HepG2 (cell line): ENCODE results near the gene C20orf144. TPM values are rescaled to one million over a fixed set of nuclear protein-coding genes. Genes with fewer than 3 reads are reported as not detected.

Experiments
- GPN1 ChIP-seq: sonication (generic); formaldehyde crosslinking; IDR thresholded peaks from 2 replicates; pipeline ENCODE4 v1.5.1; 2020; ENCODE audit warnings: missing genetic modification reagents, borderline replicate concordance
- HDAC1 ChIP-seq: sonication (generic); formaldehyde crosslinking; IDR thresholded peaks from 2 replicates; pipeline ENCODE4 v1.5.1; 2020; ENCODE audit warnings: mild to moderate bottlenecking, missing genetic modification reagents
- KAT2B ChIP-seq: fragments of 150-350 bp; IDR thresholded peaks from 2 replicates; pipeline ENCODE4 v1.6.1; 2014; ENCODE audit warnings: low read depth, low read length, borderline replicate concordance
- KAT8 ChIP-seq: IDR thresholded peaks from 2 replicates; pipeline ENCODE4 v1.6.1; 2016; ENCODE audit warnings: missing genetic modification reagents, missing compliant biosample characterization
- KDM6A ChIP-seq: IDR thresholded peaks from 2 replicates; pipeline ENCODE4 v1.6.1; 2016; ENCODE audit warnings: low read depth
- NFE2L1 ChIP-seq: sonication (generic); formaldehyde crosslinking; IDR thresholded peaks from 2 replicates; pipeline ENCODE4 v1.4.0; 2020; ENCODE audit warnings: missing genetic modification reagents, mild to moderate bottlenecking, borderline replicate concordance
- SMYD3 ChIP-seq: sonication (generic); formaldehyde crosslinking; IDR thresholded peaks from 2 replicates; pipeline ENCODE4 v1.8.1; 2023; ENCODE audit warnings: mild to moderate bottlenecking, missing genetic modification reagents
- ZNF317 ChIP-seq: sonication (generic); formaldehyde crosslinking; IDR thresholded peaks from 2 replicates; pipeline ENCODE4 v1.5.0; 2020; ENCODE audit warnings: mild to moderate bottlenecking, missing genetic modification reagents
- ZNF329 ChIP-seq: sonication (generic); formaldehyde crosslinking; IDR thresholded peaks from 2 replicates; pipeline ENCODE4 v1.9.0; 2021; ENCODE audit warnings: low read depth, mild to moderate bottlenecking, missing genetic modification reagents
- ZNF382 ChIP-seq: sonication (generic); formaldehyde crosslinking; IDR thresholded peaks from 2 replicates; pipeline ENCODE4 v1.5.0; 2020; ENCODE audit warnings: missing genetic modification reagents, mild to moderate bottlenecking, borderline replicate concordance
- ZNF567 ChIP-seq: sonication (generic); formaldehyde crosslinking; IDR thresholded peaks from 2 replicates; pipeline ENCODE4 v1.8.1; 2023; ENCODE audit warnings: mild to moderate bottlenecking, missing genetic modification reagents, borderline replicate concordance
- ZNF841 ChIP-seq: sonication (generic); formaldehyde crosslinking; IDR thresholded peaks from 2 replicates; pipeline ENCODE4 v1.8.1; 2023; ENCODE audit warnings: missing genetic modification reagents, borderline replicate concordance
- ZNF891 ChIP-seq: sonication (generic); formaldehyde crosslinking; IDR thresholded peaks from 2 replicates; pipeline ENCODE4 v1.5.0; 2020; ENCODE audit warnings: mild to moderate bottlenecking, missing genetic modification reagents
- polyA plus RNA-seq, 8 experiments: library from polyadenylated mRNA; depleted of rRNA in 3 of 8; stranded (reverse) in 7 of 8; unstranded in 1 of 8; fragments of >200 nt; fragmentation: Illumina TruSeq in 4 of 8; extraction: Trizol in 4 of 8; gene quantifications; 2 replicates each; pipeline versions ENCODE4 v1.2.1 to v1.2.3, GENCODE V29; 2011 to 2016; ENCODE audit warnings: low read depth in 4 of 8, missing spikeins in 1 of 8, mixed read lengths in 1 of 8; ENCODE audit not compliant: insufficient read depth in 1 of 8
- total RNA-seq, 5 experiments: library from RNA; depleted of rRNA; stranded (reverse); fragments of >200 nt; fragmentation: Illumina TruSeq; extraction: Trizol; gene quantifications; 2 replicates each; pipeline ENCODE4 v1.2.3, GENCODE V29; 2016; ENCODE audit warnings: low read depth in 1 of 5
- TF ChIP-seq, protein P1 (sequence below): sonication (generic); formaldehyde crosslinking; IDR thresholded peaks from 2 replicates; pipeline ENCODE4 v1.5.0; 2020; ENCODE audit warnings: missing genetic modification reagents, mild to moderate bottlenecking, borderline replicate concordance
- TF ChIP-seq, protein P2 (sequence below): sonication (generic); formaldehyde crosslinking; IDR thresholded peaks from 2 replicates; pipeline ENCODE4 v1.5.0; 2020; ENCODE audit warnings: mild to moderate bottlenecking, missing genetic modification reagents
- TF ChIP-seq, protein P3 (sequence below): sonication (generic); formaldehyde crosslinking; IDR thresholded peaks from 2 replicates; pipeline ENCODE4 v1.5.1; 2020; ENCODE audit warnings: mild to moderate bottlenecking, missing genetic modification reagents, borderline replicate concordance
- TF ChIP-seq, protein P4 (sequence below): sonication (generic); formaldehyde crosslinking; IDR thresholded peaks from 2 replicates; pipeline ENCODE4 v1.8.0; 2022; ENCODE audit warnings: missing genetic modification reagents, mild to moderate bottlenecking, moderate library complexity, borderline replicate concordance
- TF ChIP-seq, protein P5 (sequence below): sonication (generic); formaldehyde crosslinking; IDR thresholded peaks from 2 replicates; pipeline ENCODE4 v1.5.0; 2020; ENCODE audit warnings: mild to moderate bottlenecking, missing genetic modification reagents
- TF ChIP-seq, protein P6 (sequence below): sonication (generic); formaldehyde crosslinking; IDR thresholded peaks from 2 replicates; pipeline ENCODE4 v1.9.0; 2021; ENCODE audit warnings: missing genetic modification reagents, borderline replicate concordance

C20orf144 gene
- total and polyA plus RNA-seq, 2 of the 13 experiments (the other 11 are each of a cell fraction or from before 2014, with no cell fraction given) = 0.09 to 0.16 TPM

DNA sequence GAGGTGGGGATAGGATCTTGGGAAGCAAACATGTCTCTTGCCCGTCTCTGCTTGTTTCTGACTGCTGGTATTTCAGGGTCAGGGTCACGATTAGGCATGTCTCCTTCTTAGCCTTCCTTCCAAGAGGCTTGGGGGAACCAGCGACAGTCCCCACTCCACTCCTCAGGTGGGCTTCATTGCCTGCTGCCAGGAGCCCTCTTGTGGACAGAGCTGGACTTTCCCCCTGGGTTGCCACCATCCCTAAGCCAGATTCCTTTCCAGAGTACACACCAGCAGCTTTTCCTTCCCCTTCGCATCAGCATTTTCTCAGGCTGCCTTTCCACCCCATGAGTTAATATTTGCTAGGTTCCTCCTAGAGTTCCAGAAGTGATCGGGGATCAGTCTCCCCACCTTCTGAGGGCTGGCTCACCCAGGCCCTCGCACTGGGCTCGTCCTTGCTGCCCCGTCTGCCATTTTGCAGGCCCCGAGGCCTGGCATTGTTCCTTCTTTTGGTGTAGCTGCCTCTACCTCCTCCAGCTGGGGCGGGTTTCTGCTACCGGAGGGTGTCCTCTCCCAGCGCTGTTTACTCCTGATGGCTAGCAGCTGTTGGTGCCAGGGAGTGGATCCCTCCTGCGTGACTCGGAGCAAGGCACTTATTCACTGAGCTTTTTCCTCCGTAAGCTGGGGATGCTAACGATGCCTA, 8.8 kb upstream of the C20orf144 start (continued):
- TF ChIP-seq ZNF891 (CRISPR knock-in tag) = peak; percentile 76; the same call in 1 of the 2 replicates
- TF ChIP-seq ZNF317 (CRISPR knock-in tag) = no peak
- TF ChIP-seq, protein P1, sequence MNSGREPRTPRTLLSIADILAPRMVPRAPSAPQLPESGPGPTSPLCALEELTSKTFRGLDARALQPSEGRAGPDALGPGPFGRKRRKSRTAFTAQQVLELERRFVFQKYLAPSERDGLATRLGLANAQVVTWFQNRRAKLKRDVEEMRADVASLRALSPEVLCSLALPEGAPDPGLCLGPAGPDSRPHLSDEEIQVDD (CRISPR knock-in tag) = no peak
- 0 out of 2 replicates have a peak, but pooled peaks have one; percentile 17 for TF ChIP-seq KAT8 (CRISPR knock-in tag)
- TF ChIP-seq NFE2L1 (CRISPR knock-in tag) = no peak
- TF ChIP-seq HDAC1 (CRISPR knock-in tag) = no peak
- TF ChIP-seq GPN1 (CRISPR knock-in tag) = no peak; the same call in 1 of the 2 replicates
- no peak for TF ChIP-seq ZNF567
- no peak for TF ChIP-seq ZNF382
- TF ChIP-seq, protein P2, sequence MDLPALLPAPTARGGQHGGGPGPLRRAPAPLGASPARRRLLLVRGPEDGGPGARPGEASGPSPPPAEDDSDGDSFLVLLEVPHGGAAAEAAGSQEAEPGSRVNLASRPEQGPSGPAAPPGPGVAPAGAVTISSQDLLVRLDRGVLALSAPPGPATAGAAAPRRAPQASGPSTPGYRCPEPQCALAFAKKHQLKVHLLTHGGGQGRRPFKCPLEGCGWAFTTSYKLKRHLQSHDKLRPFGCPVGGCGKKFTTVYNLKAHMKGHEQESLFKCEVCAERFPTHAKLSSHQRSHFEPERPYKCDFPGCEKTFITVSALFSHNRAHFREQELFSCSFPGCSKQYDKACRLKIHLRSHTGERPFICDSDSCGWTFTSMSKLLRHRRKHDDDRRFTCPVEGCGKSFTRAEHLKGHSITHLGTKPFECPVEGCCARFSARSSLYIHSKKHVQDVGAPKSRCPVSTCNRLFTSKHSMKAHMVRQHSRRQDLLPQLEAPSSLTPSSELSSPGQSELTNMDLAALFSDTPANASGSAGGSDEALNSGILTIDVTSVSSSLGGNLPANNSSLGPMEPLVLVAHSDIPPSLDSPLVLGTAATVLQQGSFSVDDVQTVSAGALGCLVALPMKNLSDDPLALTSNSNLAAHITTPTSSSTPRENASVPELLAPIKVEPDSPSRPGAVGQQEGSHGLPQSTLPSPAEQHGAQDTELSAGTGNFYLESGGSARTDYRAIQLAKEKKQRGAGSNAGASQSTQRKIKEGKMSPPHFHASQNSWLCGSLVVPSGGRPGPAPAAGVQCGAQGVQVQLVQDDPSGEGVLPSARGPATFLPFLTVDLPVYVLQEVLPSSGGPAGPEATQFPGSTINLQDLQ (CRISPR knock-in tag) = no peak
- TF ChIP-seq, protein P3, sequence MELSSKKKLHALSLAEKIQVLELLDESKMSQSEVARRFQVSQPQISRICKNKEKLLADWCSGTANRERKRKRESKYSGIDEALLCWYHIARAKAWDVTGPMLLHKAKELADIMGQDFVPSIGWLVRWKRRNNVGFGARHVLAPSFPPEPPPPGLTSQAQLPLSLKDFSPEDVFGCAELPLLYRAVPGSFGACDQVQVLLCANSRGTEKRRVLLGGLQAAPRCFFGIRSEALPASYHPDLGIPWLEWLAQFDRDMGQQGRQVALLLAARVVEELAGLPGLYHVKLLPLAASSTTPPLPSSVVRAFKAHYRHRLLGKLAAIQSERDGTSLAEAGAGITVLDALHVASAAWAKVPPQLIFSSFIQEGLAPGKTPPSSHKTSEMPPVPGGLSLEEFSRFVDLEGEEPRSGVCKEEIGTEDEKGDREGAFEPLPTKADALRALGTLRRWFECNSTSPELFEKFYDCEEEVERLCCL (CRISPR knock-in tag) = no peak
- TF ChIP-seq KAT2B = no peak
- TF ChIP-seq, protein P4, sequence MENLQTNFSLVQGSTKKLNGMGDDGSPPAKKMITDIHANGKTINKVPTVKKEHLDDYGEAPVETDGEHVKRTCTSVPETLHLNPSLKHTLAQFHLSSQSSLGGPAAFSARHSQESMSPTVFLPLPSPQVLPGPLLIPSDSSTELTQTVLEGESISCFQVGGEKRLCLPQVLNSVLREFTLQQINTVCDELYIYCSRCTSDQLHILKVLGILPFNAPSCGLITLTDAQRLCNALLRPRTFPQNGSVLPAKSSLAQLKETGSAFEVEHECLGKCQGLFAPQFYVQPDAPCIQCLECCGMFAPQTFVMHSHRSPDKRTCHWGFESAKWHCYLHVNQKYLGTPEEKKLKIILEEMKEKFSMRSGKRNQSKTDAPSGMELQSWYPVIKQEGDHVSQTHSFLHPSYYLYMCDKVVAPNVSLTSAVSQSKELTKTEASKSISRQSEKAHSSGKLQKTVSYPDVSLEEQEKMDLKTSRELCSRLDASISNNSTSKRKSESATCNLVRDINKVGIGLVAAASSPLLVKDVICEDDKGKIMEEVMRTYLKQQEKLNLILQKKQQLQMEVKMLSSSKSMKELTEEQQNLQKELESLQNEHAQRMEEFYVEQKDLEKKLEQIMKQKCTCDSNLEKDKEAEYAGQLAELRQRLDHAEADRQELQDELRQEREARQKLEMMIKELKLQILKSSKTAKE (CRISPR knock-in tag) = no peak
- TF ChIP-seq ZNF841 (CRISPR knock-in tag) = no peak
- peak; percentile 52; the same call in 1 of the 2 replicates for TF ChIP-seq ZNF329 (CRISPR knock-in tag)
- TF ChIP-seq SMYD3 (CRISPR knock-in tag) = 0 out of 2 replicates have a peak, but pooled peaks have one; percentile 26
- TF ChIP-seq, protein P5, sequence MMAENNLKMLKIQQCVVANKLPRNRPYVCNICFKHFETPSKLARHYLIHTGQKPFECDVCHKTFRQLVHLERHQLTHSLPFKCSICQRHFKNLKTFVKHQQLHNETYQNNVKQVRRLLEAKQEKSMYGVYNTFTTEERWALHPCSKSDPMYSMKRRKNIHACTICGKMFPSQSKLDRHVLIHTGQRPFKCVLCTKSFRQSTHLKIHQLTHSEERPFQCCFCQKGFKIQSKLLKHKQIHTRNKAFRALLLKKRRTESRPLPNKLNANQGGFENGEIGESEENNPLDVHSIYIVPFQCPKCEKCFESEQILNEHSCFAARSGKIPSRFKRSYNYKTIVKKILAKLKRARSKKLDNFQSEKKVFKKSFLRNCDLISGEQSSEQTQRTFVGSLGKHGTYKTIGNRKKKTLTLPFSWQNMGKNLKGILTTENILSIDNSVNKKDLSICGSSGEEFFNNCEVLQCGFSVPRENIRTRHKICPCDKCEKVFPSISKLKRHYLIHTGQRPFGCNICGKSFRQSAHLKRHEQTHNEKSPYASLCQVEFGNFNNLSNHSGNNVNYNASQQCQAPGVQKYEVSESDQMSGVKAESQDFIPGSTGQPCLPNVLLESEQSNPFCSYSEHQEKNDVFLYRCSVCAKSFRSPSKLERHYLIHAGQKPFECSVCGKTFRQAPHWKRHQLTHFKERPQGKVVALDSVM (CRISPR knock-in tag) = peak; percentile 13; the same call in 1 of the 2 replicates
- TF ChIP-seq, protein P6, sequence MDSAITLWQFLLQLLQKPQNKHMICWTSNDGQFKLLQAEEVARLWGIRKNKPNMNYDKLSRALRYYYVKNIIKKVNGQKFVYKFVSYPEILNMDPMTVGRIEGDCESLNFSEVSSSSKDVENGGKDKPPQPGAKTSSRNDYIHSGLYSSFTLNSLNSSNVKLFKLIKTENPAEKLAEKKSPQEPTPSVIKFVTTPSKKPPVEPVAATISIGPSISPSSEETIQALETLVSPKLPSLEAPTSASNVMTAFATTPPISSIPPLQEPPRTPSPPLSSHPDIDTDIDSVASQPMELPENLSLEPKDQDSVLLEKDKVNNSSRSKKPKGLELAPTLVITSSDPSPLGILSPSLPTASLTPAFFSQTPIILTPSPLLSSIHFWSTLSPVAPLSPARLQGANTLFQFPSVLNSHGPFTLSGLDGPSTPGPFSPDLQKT (CRISPR knock-in tag) = no peak
- TF ChIP-seq KDM6A (CRISPR knock-in tag) = no peak
